NCI-H82 treated with DMSO at 0.1 percent for 48 hours (cell line): ENCODE data around the gene MFSD2A.
"Not testable (repeated sequence)": the region's sequence is repeated elsewhere in the genome, so short reads cannot be mapped to it uniquely, and the experiment has no call there.

Source experiments
- DNase-seq: peaks from one replicate; lab custom pipeline; 2025; ENCODE audit not compliant: unreplicated experiment; lab: John Stamatoyannopoulos, UW

Gene MFSD2A

DNA sequence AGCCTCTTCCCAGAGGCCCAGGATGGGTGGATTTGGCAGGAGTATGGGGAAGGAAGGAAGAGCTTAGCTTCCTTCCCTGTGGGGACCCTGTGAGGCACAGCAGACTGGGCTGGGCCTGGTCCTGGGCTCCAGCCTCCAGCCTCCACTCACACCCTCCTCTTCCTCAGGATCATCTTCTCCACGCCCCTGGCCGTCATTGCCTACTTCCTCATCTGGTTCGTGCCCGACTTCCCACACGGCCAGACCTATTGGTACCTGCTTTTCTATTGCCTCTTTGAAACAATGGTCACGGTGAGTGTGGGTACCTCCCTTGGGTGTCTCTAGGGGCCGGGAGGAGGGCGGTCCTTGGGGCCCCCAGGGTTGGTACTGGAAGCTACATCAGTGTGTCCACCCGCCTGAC is 10.1 kb downstream of the MFSD2A start:
- no peak for DNase-seq

DNA sequence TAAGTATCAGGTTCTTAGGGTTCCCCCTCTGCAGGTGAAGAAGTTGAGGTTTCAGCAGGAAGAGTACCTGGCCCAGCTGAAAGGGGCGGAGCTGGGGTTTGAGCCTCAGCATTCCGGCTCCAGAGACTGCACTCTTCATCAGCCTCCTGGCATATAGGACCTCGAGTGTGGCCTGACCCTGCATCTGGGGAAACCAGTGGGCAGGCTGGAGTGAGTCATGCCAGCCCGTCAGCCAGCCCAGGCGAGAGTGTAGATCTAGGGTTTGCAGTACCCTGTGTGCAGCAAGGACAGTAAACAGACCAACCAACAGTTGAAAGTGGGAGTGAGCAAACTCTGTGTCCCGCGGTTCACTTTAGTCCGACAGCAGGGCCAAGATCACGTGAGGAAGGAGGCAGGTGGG is 14.1 kb downstream of the MFSD2A start:
- no peak for DNase-seq

DNA sequence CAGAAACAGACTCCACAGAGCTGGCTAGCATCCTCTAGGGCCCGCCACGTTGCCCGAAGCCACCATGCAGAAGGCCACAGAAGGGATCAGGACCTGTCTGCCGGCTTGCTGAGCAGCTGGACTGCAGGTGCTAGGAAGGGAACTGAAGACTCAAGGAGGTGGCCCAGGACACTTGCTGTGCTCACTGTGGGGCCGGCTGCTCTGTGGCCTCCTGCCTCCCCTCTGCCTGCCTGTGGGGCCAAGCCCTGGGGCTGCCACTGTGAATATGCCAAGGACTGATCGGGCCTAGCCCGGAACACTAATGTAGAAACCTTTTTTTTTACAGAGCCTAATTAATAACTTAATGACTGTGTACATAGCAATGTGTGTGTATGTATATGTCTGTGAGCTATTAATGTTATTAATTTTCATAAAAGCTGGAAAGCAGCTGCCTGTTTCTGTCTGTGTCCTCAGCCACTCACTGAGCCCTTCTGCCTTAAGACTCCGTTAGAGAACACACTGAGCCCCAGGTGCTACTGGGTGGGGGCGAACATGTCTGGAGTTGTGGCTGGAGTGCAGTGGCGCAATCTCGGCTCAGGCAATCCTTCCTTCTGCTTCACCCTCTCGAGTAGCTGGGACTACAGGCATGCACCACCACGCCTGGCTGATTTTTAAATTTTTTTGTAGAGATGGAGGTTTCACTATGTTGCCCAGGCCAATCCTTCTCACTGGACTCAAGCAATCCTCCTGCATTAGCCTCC is 14.8 kb downstream of the MFSD2A start:
- no peak for DNase-seq

DNA sequence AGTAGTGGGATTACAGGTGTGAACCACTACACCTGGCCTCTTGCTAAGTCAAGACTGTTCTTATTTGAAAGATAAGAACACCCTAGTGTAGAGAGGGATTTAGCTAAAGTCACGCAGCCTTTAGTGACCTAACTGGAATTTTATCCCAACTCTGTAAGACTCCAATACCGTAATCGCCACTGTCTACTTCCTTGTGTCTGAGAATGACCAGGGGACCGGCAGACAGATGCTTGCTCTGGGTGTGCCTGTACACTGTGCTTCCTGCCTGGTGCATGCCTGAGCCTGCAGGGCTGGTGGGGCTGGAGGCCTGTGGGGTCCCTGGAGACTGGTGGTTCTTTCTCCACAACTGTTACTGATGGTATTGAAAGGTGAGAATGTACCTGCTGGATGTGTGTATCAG is 15.3 kb downstream of the MFSD2A start:
- DNase-seq: no peak

DNA sequence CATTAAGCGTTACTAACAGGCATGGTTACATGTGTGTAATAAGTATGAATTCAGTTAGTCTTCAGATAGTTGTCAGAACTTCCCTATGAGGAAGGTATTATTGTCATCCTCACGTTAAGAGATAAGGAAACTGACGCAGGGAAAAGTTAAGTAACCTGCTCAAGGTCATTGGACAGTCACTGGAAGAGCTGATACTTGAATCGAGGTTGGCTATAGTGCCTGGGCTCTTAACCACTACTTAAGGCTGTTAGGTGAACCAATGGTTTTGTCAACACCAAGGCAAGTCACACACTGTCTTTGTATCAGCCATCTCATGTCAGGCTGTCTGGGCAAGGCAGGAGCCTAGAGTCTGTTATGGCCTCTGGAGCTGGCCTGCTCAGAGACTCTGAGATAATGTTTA is 16.2 kb downstream of the MFSD2A start:
- no peak for DNase-seq

DNA sequence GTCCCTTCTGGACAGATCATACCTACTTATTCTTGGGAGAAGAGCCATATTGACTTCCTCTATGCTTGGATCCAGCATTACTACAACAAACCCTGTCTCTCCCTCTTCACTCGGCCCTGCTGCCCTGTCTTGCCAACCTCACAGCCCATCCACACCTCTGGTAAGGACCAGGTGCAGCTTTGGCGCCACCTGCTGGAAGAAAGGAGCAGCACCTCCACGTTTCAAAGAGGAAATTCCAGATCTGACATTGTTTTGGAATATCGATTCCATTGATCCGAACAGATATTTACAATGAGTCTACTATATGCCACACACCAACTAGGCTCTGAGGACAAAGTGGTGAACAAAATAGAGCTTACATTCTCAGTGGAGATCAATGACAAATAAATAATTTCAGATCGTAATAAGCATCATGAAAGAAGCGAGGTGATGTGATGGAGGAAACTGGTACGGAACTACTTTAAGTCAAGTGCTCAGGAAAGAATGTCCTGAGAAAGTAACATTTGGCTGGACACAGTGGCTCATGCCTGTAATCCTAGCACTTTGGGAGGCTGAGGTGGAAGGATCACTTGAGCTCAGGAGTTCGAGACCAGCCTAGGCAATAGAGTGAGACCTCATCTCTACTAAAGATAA is 18.7 kb downstream of the MFSD2A start:
- DNase-seq: peak; percentile 45

DNA sequence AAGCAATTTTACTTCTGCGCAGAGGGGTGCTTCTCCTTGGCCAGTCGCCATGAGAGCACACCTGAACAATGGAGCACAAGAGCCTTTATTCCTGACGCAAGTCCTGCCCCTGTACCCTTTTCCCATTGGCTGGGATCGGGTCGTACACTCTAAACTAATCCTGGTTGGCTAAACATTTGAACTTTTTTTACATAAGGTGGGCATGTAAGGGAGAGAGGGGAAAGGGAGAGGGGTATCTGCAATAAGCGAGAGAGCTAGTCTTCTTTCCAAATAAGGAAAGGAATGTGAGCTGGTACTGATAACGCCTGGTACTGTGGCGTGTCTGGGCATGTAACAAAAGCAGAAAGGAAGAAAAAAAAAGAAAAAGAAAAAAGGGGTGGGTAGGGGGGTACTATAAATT is 21.8 kb downstream of the MFSD2A start:
- DNase-seq: no peak

DNA sequence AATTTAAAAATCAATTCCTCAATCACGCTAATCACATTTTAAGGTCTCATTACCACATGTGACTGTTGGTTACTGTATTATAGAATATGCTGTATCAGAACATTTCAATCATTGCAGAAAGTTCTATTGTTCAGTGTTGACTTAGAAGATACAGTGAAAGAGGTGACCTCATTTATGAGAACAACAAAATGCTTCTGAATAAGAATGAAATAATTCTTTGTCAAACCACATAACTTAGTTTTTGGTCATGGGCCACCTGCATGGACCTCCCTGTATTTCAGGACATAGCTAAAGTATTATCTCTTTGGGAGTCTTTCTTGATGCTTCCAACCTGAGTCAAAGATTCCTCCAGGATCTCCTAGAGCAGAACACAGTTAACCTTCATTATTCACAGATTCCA is 22.3 kb downstream of the MFSD2A start:
- no peak for DNase-seq

DNA sequence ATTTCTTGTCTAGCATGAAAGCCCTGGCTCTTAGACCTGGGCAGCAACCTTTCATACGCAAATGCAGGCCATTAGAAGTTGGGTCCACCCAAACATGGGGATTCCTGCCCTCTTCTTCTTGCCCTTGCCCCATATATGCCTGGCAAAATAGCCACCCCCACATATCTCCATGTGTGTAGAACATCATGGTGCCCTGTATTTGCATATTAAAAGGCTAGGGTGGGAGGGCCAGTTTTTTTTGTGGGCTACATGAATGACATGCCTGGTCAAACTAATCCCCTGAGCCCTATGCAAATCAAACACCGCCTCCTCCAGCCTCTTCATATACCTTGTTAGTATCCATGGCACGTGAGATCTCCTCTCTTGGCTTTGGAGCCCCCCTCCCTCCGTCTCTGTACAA is 24.7 kb downstream of the MFSD2A start:
- no peak for DNase-seq

DNA sequence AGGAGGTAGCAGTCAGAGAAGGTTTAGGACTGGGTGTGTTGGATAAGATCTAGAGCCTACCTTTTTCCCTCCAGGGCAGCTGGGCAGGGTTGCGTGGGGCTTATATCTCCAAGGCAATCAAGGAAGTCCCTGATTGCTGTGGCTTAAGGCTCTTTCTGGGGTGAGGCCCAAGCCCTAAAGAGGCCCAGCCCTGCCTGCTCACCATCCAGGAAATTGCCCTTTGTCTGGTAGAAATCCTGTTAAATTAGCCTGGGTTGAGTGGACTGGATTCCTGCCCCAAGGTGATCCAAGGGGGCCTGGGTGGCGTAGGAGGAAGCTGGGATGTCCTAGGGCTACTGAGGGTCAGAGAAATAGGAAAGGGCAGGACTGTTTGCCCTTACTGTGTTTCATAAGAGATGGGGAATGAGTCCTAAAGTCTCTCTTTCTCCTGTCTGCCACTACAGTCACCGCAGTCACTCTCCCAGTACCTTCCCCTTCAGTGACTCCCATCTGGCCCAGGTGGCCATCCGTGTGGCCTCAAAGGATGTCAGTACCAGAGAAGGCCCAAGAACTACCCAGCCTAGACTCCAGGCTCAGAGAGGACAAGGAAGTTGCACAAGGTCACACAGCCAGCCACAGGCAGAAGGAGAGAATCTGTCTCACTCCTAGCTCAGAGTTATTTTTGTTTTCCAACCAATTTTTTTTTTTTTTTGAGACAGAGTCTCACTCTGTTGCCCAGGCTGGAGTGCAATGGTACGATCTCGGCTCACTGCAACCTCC is 25.8 kb downstream of the MFSD2A start:
- no peak for DNase-seq

DNA sequence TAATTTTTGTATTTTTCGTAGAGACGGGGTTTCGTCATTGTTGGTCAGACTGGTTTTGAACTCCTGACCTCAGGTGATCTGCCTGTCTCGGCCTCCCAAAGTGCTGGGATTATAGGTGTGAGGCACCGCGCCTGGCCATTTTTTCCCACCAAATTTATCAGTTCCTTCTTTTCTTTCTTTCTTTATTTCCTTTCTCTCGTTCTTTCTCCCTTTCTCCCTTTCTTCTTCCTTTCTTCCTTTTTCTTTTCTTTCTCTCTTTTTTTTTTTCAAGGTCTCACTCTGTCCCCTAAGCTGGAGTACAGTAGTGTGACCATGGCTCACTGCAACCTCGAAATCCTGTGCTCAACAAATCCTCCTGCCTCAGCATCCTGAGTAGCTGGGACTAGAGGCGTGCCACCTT is 26.4 kb downstream of the MFSD2A start:
- DNase-seq: no peak

DNA sequence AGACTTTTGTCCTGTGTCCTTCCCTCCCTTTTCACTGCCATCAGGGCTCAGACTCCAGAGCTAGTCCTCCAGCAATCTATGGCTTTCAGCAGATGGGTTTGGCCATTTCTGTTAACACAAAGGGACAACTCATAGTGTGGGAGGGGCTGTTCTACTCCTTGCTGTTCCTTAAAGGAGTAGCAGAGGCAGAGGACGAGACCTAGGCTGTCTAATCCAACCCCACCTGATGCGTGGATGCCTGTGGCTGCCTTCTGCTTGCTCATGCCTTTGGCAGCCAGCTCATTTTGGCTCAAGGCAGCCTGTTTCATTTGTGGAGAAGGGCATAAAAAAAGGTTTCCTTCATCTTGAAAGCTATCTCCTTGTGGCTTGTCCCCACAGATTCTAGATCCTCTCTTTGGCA is 27.0 kb downstream of the MFSD2A start:
- no peak for DNase-seq

DNA sequence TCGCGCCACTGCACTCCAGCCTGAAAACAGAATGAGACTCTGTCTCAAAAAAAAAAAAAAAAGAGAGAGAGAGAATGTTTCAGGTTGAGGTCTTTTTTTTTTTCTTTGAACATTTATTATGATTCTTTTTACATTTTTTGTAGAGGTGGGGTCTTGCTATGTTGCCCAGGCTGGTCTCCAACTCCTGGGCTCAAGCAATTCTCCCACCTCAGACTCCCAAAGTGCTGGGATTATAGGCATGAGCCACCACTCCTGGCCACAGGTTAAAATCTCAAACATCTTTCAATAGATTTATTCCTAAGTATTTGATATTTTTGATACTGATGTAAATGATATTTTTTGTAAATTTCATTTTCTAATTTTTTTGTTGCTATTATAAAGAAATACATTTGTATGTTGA is 29.5 kb downstream of the MFSD2A start:
- DNase-seq: not testable (repeated sequence)

DNA sequence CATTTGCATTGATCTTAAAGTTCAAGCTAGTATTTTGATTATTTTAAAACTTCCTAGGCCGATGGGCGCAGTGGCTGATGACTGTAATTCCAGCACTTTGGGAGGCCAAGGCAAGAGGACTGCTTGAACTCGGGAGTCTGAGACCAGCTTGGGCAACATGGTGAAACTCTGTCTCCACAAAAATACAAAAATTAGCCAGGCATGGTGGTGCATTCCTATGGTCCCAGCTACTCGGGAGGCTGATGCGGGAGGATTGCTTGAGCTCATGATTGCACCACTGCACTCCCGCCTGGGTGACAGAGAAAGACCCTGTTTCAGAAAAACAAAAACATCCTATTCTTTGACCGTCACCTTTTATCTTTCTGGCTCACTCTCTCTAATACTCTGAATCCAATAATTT is 30.0 kb downstream of the MFSD2A start:
- DNase-seq: no peak

DNA sequence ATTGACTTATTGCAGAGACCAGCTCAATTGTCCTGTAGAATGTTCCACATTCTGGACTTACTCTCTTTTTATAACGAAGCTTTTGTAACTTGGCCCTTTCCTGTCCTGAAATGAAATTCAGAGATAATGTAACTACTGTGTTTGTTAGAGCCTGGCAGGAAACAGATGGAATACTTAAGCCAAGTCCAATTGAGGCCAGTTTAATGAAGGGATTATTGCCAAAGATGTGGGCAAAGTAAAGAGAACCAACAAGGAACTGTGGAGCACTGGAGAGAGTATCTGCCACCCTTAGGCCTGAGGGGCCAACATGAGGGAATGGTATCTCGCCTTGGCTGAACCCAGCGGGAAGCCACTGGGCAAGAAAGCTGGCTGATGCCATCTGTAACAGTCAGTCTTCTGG is 32.9 kb downstream of the MFSD2A start:
- no peak for DNase-seq

DNA sequence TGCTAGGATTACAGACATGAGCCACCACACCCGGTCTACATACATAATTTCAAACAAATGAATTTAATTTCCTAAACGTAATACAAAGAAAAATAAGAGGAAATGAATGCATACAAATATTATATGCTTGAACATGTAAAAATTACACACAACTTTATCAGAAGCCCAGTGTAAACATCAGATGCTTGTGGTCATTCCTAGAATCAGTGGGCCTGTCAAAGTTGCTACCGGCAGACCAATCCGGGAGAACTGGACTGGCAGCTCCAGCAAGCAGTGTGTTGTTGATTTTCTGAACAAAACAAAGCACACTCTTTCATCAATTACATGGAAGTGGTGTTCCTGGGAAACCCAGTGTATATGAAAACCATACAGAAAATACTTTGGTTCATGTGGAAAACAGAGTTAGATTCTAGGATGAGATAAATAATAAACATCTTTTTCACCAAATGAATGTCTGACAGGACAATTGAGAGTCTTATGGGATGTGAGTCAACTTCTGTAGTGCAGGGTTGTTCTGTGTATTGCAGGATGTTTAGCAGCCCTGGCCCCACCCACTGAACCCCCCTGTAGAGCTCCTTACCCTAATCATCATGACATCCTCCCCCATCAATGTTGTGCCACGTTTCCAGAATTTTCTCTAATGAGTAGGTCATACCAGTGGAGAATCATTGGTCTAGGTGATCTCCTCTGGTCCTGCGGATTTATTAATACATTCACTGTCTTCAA is 33.8 kb downstream of the MFSD2A start:
- no peak for DNase-seq

DNA sequence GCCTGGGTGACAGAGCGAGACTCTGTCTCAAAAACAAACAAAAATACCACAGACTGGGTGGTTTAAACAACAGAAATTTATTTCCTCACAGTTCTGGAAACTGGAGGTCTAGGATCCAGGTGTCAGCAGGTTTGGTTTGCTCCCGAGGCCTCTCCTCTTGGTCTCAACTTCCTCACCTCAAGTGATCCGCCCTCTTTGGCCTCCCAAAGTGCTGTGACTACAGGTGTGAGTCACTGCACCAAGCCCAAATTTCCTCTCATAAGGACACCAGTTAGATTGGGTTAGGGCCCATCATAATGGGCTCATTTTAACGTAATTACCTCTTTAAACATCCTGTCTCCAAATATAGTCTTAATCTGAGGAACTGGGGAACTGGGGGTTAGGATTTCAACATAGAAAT is 35.5 kb downstream of the MFSD2A start:
- no peak for DNase-seq

DNA sequence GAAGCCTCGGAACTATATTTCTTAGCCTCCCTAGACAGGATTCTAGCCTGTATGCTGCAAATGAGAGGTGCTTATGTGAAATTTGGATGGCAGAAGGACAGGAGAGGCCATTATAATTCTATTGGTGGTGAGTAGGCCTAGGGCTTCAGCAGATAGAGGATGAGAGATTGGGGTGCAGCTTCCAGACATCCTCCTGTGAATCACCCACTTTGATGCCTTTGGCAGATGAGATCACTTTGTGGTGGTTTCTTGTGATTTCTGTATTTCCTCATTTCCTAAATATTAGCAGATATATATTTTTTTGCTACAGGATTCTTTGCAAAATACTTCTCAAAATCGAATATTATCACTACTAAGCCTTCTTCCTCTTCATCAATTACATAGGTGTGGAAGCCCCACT is 37.3 kb downstream of the MFSD2A start:
- DNase-seq: no peak

DNA sequence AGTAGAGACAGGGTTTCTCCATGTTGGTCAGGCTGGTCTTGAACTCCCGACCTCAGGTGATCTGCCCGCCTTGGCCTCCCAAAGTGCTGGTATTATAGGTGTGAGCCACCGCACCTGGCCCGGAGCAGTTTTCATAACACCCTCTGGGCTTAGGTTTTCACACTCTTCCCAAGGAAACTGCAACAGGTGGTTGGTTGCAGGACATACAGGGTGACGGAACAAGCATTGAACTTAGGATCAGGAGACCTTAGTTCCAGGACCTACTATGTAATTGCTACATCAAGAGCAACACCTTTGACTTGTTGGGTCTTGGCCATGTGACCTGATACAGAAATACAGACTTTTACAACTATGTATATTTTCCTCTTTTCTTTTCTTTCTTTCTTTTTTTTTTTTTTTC is 37.9 kb downstream of the MFSD2A start:
- no peak for DNase-seq

DNA sequence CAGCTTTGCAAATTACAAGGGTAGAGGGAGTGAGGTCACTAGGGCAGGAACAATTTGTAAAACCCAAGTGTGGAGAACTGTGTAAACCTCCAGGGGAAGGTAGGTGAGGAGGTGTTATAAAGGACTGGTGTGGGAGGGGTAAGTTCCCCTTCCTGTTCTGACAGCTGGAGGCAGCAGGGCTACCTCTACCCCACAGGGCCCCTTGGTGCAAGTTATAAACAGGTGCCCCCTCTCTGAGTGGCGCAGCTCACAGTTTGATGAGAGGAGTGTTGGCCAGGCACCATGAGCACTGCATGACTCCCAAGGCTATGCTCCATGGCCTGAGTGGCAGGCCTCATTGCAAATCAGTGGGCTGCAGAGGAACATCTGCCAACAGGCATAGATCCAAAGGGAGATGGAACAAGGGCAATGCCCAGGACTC is 41.0 kb downstream of the MFSD2A start:
- DNase-seq: no peak

DNA sequence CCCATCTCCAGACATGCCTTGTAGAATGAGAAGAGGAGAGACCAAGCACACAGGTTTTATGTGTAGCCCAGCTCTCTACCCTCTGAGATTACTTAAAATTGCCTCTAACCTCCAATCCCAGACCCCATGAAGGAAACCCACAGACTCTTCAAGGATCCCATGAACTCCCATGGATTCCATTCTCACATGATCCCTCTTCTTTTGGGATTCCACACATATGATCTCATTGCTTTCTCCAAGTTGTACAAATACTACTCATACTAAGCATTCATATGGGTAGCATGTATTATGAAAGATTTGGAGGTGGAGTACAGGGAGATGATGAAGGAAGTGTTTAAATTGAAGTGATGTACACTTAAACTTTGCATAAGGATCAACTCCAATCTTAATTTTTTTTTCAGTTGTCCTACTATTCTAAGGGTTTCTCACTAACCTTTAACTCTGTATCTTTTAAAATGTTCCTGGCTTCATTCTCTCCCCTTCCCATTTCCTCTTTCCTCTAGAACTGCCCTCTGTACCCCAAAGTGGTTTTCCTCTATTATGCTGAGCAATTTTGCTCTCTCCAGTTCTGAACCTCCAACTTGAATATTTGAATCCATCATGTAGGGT is 41.6 kb downstream of the MFSD2A start:
- DNase-seq: no peak
